Endothelial cell of umbilical vein (primary cell): ENCODE data around the gene ZNF385D. TPM values are rescaled to one million over a fixed set of nuclear protein-coding genes. Genes with fewer than 3 reads are reported as not detected.

Experiments
- BruUV-seq: library from RNA; stranded (reverse); fragments of 400-500 nt; replicated peaks from 2 replicates; lab custom pipeline; 2021; lab: Mats Ljungman, UMichigan
- CTCF ChIA-PET: fragments of 300-600, 350-600 bp; sonication (Branson Sonifier 250); formaldehyde crosslinking; loops from one replicate; lab custom pipeline; 2021; ENCODE audit warnings: antibody characterized with exemption, inconsistent platforms; lab: Charles Lee
- POLR2A ChIA-PET: fragments of 300-600, 350-600 bp; sonication (Branson Sonifier 250); formaldehyde crosslinking; loops from one replicate; lab custom pipeline; 2021; ENCODE audit warnings: antibody characterized with exemption, inconsistent platforms; lab: Charles Lee
- DNase-seq: peaks from one replicate; pipeline ENCODE4 v3.0.0-alpha.2; 2011; ENCODE audit warnings: low read depth, low spot score
- FAIRE-seq: peaks from 2 replicates; lab custom pipeline; 2011; peaks lifted over from hg19 to GRCh38; lab: Jason Lieb, UNC
- H2AFZ ChIP-seq: 2 replicates; pipeline ENCODE4 v1.6.0; 2012; ENCODE audit warnings: low read depth, low read length, control low read depth, inconsistent platforms
- H3K27ac ChIP-seq: 2 replicates; pipeline ENCODE4 v1.5.1; 2011; ENCODE audit warnings: low read depth, mild to moderate bottlenecking, control low read depth, low read length, moderate library complexity; ENCODE audit not compliant: insufficient read depth
- H3K27me3 ChIP-seq, 2 experiments: 2 replicates each; pipeline versions ENCODE4 v1.6.0 to v1.6.1; 2011; ENCODE audit warnings: low read length in 2 of 2, mixed read lengths in 1 of 2; ENCODE audit not compliant: control insufficient read depth in 2 of 2, insufficient read depth in 2 of 2
- H3K36me3 ChIP-seq, 2 experiments: 2 replicates in 1 of 2; 3 replicates in 1 of 2; pipeline ENCODE4 v1.5.1; 2011; ENCODE audit warnings: low read length in 2 of 2, mild to moderate bottlenecking in 1 of 2, moderate library complexity in 1 of 2; ENCODE audit not compliant: control insufficient read depth in 2 of 2, insufficient read depth in 2 of 2; ENCODE audit errors: extremely low read depth in 1 of 2
- H3K4me1 ChIP-seq: 3 replicates; pipeline ENCODE4 v1.5.1; 2011; ENCODE audit warnings: mild to moderate bottlenecking, low read length; ENCODE audit not compliant: control insufficient read depth, insufficient read depth; ENCODE audit errors: extremely low read depth
- H3K4me2 ChIP-seq: 2 replicates; pipeline ENCODE4 v1.6.1; 2011; ENCODE audit warnings: low read length, control low read depth, mixed read lengths; ENCODE audit not compliant: insufficient read depth
- H3K4me3 ChIP-seq, 3 experiments: fragments of 200-600 bp in 1 of 3; sonication (generic), shearing (Covaris generic) in 1 of 3; replicated peaks in 1 of 3; 2 replicates each; pipeline ENCODE4 v1.5.1; 2011 to 2016; ENCODE audit warnings: control low read depth in 3 of 3, low read length in 3 of 3, mild to moderate bottlenecking in 2 of 3, inconsistent platforms in 1 of 3, low read depth in 1 of 3, moderate library complexity in 1 of 3; ENCODE audit not compliant: insufficient read depth in 1 of 3
- H3K79me2 ChIP-seq: 2 replicates; pipeline ENCODE4 v1.6.0; 2012; ENCODE audit warnings: low read length, inconsistent platforms; ENCODE audit not compliant: control insufficient read depth, insufficient read depth
- H3K9ac ChIP-seq: replicated peaks from 2 replicates; pipeline ENCODE3; 2011; ENCODE audit warnings: low read length, control low read depth; ENCODE audit not compliant: insufficient read depth; ENCODE audit errors: extremely low read depth
- H3K9me1 ChIP-seq: replicated peaks from 3 replicates; pipeline ENCODE4 v1.6.0; 2011; ENCODE audit warnings: mild to moderate bottlenecking, low read length; ENCODE audit not compliant: control insufficient read depth, insufficient read depth; ENCODE audit errors: extremely low read depth
- H3K9me3 ChIP-seq: replicated peaks from 2 replicates; pipeline ENCODE4 v1.5.1; 2012; ENCODE audit warnings: low read length, inconsistent platforms; ENCODE audit not compliant: control insufficient read depth, insufficient read depth
- H4K20me1 ChIP-seq: replicated peaks from 2 replicates; pipeline ENCODE3; 2011; ENCODE audit warnings: mild to moderate bottlenecking, low read length; ENCODE audit not compliant: control insufficient read depth, insufficient read depth; ENCODE audit errors: extremely low read depth
- EZH2 ChIP-seq: IDR thresholded peaks from 2 replicates; pipeline ENCODE4 v1.6.1; 2012; ENCODE audit warnings: borderline replicate concordance, low read depth, mild to moderate bottlenecking, moderate library complexity, low read length, inconsistent platforms; ENCODE audit not compliant: severe bottlenecking
- FOS ChIP-seq: IDR thresholded peaks from 2 replicates; pipeline ENCODE4 v1.6.1; 2011; ENCODE audit warnings: mild to moderate bottlenecking, low read length, moderate library complexity, borderline replicate concordance; ENCODE audit not compliant: insufficient read depth
- GATA2 ChIP-seq: IDR thresholded peaks from 2 replicates; pipeline ENCODE4 v1.7.0; 2011; ENCODE audit warnings: low read depth, mild to moderate bottlenecking, moderate library complexity, mixed read lengths, low read length; ENCODE audit not compliant: insufficient read length, insufficient read depth
- JUN ChIP-seq: IDR thresholded peaks from 2 replicates; pipeline ENCODE4 v1.6.1; 2011; ENCODE audit warnings: borderline replicate concordance, low read depth; ENCODE audit not compliant: insufficient read length, insufficient read depth
- MYC ChIP-seq: IDR thresholded peaks from one replicate; pipeline ENCODE4 v1.6.1; 2011; ENCODE audit warnings: mild to moderate bottlenecking, low read depth, low read length
- POLR2A ChIP-seq: IDR thresholded peaks from 2 replicates; pipeline ENCODE4 v1.6.1; 2012; ENCODE audit warnings: low read depth, mild to moderate bottlenecking, control low read depth, low read length
- POLR2AphosphoS5 ChIP-seq: IDR thresholded peaks from 2 replicates; pipeline ENCODE4 v1.6.1; 2012; ENCODE audit warnings: low read depth, mild to moderate bottlenecking, control low read depth, low read length, moderate library complexity; ENCODE audit not compliant: insufficient read depth
- dilution Hi-C: fragments of 300-500 bp; cut with MboI; formaldehyde crosslinking; loops from one replicate; pipeline ENCODE4 v1.15.0; 2019; ENCODE audit warnings: low sequenced_read_pairs; ENCODE audit not compliant: extremely low pct_ligation_motif_present
- intact Hi-C: fragments of 100-400 bp; cut with micrococcal nuclease; formaldehyde crosslinking; loops from one replicate; pipeline ENCODE4 v1.10.0; 2022
- polyA plus RNA-seq, 4 experiments: library from polyadenylated mRNA; depleted of rRNA in 3 of 4; stranded (reverse) in 3 of 4; unstranded in 1 of 4; fragments of >200 nt; gene quantifications; 2 replicates each; pipeline versions ENCODE4 v1.2.1 to v1.2.3, GENCODE V29; 2011 to 2012; ENCODE audit warnings: missing spikeins in 1 of 4
- total RNA-seq: library from RNA; stranded (reverse); gene quantifications from 2 replicates; pipeline ENCODE4 v1.2.3, GENCODE V29; 2021
- TF ChIP-seq, protein P1 (sequence below), 2 donors: IDR thresholded peaks; 1 replicate in 1 of 2; 2 replicates in 1 of 2; pipeline ENCODE4 v1.5.1; 2011; ENCODE audit warnings: low read length in 2 of 2, mild to moderate bottlenecking in 2 of 2, moderate library complexity in 2 of 2, control low read depth in 1 of 2, inconsistent platforms in 1 of 2, low read depth in 1 of 2; ENCODE audit not compliant: insufficient read depth in 1 of 2; ENCODE audit errors: extremely low read depth in 1 of 2
- TF ChIP-seq, protein P2 (sequence below): IDR thresholded peaks from 2 replicates; pipeline ENCODE4 v1.6.1; 2011; ENCODE audit not compliant: insufficient read depth, insufficient read length

ZNF385D gene
- total and polyA plus RNA-seq, 2 donors (not counting 3 experiments of a cell fraction or from before 2014, with no cell fraction given), result not detected

DNA sequence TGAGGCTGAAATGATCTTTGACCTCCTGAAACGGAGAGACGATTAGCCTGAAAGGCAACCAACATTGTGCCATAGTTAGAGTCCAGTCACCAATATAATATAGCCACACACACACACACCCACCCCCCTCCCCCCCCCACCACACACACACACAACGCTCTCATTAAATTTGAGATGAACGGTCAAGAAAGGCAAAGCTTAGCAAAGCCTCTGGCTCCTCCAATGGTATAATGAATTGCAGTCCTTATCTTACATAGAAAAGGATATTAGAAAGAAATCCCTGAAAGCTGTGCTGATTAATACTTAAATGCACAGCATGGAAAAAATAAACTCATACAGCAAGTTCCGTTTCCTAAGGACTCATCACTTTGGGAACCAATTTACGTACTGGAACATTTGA, 876 bp upstream of the ZNF385D start:
- H3K36me3 ChIP-seq, result no peaks in the 10 kb centered on the region
- BruUV-seq, result no TSS peak
- H3K79me2 ChIP-seq, result no peaks in the 10 kb centered on the region
- no peaks in the 10 kb centered on the region for H3K9me1 ChIP-seq
- H3K4me2 ChIP-seq, result no peak overlapping the region
- H3K27me3 ChIP-seq, result peaks cover 0 to 17% of the 10 kb centered on the region in 2 experiments
- no peak overlapping the region for H2AFZ ChIP-seq
- DNase-seq, result no peak
- no peak overlapping the region for H3K9ac ChIP-seq
- no peaks in the 10 kb centered on the region for H3K9me3 ChIP-seq
- no peak for FAIRE-seq
- no peak overlapping the region for H3K4me3 ChIP-seq
- intact Hi-C loops (loop anchor here (1.0 to 5.0 kb wide), 3 partner anchors 80 to 365 kb away; no protein-coding TSS in a partner anchor), dilution Hi-C loops (no loop called here)
- no peak overlapping the region for H3K27ac ChIP-seq
- H3K4me1 ChIP-seq, result no peaks in the 10 kb centered on the region
- CTCF ChIA-PET, result no interaction called here
- no peaks in the 10 kb centered on the region for H4K20me1 ChIP-seq
- no peak for TF ChIP-seq JUN
- TF ChIP-seq EZH2, result no peak
- TF ChIP-seq, protein P1, sequence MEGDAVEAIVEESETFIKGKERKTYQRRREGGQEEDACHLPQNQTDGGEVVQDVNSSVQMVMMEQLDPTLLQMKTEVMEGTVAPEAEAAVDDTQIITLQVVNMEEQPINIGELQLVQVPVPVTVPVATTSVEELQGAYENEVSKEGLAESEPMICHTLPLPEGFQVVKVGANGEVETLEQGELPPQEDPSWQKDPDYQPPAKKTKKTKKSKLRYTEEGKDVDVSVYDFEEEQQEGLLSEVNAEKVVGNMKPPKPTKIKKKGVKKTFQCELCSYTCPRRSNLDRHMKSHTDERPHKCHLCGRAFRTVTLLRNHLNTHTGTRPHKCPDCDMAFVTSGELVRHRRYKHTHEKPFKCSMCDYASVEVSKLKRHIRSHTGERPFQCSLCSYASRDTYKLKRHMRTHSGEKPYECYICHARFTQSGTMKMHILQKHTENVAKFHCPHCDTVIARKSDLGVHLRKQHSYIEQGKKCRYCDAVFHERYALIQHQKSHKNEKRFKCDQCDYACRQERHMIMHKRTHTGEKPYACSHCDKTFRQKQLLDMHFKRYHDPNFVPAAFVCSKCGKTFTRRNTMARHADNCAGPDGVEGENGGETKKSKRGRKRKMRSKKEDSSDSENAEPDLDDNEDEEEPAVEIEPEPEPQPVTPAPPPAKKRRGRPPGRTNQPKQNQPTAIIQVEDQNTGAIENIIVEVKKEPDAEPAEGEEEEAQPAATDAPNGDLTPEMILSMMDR (IDR thresholded peaks at IDR 0.05; ENCODE audit: extremely low read depth in 1 of 2, insufficient read depth in 1 of 2, low read depth in 1 of 2, low read length in 2 of 2), result no peak
- no peak for TF ChIP-seq FOS
- no peak for TF ChIP-seq POLR2A
- TF ChIP-seq MYC, result no peak
- TF ChIP-seq, protein P2, sequence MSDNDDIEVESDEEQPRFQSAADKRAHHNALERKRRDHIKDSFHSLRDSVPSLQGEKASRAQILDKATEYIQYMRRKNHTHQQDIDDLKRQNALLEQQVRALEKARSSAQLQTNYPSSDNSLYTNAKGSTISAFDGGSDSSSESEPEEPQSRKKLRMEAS, result no peak
- TF ChIP-seq POLR2AphosphoS5, result no peak
- no peak for TF ChIP-seq GATA2
- POLR2A ChIA-PET, result no interaction called here
